NOMO-1 treated with DMSO at 0.1 percent for 48 hours (cell line): Measurements from ENCODE around the gene ANAPC7.
"Not testable (repeated sequence)": the region's sequence is repeated elsewhere in the genome, so short reads cannot be mapped to it uniquely, and the experiment has no call there.

Experiments used
- DNase-seq: peaks from one replicate; lab custom pipeline; 2025; ENCODE audit not compliant: unreplicated experiment; lab: John Stamatoyannopoulos, UW

Gene ANAPC7

DNA sequence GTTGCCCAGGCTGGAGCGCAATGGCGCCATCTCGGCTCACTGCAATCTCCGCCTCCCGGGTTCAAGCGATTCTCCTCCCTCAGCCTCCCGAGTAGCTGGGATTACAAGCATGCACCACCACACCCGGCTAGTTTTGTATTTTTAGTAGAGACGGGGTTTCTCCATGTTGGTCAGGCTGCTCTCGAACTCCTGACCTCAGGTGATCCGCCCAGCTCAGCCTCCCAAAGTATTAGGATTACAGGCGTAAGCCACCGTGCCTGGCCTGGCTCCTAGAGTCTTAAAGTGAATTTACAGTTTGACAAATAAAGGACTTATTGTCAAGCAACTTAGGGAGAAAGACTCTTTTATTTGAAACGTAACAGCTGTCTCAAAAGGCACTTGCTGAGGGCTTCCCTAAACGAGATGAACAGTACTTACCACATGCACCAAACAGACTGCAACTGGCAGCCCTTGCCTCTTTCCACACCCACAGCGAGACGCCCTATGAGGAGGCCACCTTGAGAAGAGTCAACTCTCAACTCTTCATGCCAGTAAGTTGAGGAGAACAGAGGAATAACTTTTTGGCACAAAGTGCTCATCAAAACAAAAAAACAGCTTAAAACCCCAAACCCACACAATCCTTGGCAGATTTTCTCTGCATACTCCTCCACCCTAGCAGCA, 25.2 kb downstream of the ANAPC7 start:
- DNase-seq = not testable (repeated sequence)

GRCh38 chr12:110373962-110374611, 29.4 kb downstream of the ANAPC7 start:
- no peak for DNase-seq

GRCh38 chr12:110373425-110373824, 30.1 kb downstream of the ANAPC7 start:
- DNase-seq = no peak

DNA sequence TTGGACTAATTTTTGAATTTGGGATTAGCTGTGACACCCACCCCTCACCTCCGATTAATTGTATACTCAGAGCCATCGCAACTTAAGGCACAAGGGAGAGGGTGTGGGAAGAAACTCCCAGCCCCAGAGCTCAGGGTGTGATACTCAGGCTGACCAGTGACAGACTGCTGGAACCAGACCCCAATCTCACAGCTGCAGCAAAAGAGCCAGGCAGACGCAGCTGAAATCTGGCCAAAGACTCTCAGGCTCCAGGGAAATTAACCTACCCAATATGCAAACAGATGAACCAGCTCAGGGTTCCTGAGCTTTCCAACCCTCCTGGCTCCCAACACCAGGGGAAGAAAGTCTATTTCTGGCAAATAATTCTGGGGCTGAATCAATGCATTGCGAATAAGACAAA, 30.5 kb downstream of the ANAPC7 start:
- no peak for DNase-seq

DNA sequence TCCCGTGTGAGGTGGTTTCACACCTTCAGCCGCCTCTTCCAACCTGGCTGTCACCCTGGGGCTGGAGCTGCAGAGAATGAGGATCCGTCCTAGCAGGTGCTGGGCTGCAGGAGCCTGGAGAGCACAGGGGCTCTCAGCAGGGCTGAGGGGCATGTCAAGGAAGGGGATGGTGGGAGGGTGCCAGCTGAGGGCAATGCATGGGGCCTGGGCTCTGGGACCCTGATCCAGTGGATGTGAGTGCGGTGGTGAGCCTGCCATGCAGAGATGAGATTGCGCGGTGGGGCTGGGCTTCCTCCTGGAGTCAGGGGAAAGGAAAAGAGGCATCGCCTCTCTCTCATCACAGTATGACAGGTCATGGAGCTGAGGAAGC, 31.5 kb downstream of the ANAPC7 start:
- DNase-seq = no peak

DNA sequence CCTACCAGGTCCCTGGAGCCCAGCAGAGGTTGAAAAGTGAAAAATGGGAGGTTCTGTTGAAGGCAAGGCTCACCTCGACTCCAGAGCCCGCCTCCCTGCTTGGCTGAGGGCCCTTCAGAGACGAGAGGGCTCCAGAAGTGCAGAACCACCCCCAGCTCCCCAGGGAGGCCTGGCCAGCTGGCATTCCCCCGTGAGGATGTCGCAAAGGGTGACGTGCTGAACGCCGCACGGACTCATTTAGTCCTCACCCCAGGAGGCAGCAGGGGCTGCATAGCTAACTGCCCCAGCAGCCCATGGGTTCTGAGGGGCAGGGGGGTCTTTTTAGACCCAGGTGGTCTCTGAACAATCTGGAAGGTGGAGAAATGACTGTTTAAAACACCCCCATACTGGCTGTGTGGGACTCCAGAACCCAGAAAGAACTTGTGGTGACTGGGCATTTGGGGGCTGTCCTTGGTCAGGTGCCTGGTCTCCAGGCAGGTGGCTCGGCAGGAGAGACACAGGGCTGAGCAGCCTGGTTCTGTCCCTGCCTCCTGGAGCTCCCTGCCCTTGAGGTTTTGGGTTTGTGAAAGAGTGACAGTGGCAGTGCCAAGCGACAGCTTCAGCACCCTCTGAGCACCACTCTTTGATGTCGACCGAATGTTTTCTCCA, 32.0 kb downstream of the ANAPC7 start:
- no peak for DNase-seq

GRCh38 chr12:110370732-110371231, 32.7 kb downstream of the ANAPC7 start:
- DNase-seq = no peak

GRCh38 chr12:110369992-110370391, 33.5 kb downstream of the ANAPC7 start:
- no peak for DNase-seq

DNA sequence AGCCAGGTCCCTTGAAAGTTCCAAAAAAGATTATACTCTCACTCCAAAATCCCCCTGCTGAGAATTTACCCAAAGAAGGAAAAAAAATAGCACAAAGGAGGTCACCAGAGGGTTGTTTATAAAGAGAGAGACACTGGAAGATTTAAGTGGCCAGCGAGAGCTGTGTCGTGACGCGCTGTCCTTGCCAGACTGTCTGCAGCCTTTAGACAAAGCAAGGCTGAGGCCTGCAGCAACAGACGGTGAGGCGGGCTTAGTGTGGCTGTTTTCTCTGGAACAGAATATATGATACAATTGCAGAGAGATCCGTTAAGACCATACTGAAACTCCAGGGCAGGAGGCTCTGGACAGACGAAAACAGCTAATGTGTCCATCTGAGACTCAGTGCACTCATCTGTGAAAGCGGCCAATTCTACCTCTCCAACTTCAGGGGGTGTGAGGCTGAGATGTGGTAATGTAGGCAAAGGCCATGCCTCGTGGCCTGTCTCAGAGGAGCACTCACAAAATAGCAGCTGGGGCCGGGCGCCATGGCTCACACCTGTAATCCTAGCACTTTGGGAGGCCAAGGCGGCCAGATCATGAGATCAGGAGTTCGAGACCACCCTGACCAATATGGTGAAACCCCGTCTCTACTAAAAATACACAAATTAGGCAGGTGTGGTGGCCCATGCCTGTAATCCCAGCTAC, 36.2 kb downstream of the ANAPC7 start:
- DNase-seq = no peak

DNA sequence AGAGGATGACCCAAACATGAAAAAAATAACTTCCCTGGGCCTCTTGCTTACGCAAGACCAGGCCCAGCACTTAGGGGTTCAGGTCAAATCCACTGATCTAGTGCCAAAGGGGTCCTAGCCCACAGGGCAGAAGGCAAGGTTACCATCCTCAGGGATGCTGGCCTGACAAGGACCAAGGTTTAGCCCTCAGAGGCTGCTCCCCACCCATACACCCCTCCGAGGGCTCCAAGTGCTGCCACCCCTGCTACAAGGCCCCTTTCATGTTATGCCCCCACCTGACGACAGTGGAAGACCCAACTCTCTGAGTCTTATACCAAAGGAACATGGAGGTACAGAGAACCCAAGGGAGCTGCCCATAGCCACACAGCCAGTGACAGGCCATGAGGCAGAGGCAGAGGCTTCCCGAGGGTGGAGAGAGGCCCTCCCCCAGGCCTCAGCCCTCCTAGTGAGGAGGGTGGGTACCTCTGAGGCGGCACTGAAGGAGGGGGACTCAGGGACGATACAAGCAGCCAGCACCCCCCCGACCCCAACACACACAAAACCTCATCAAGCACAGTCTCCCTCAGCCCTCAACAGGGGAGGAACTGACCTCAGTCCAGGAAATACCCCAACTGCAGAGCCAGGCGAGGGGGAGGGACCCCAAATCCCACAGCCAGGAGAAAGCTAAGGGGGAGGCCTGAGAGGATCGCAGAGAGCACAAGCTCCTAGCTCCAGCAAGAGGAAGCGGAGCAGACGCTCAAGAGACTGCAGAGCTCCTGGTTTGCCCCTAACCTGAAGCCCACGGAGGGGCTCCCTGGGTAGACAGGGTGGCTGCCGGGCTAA, 37.0 kb downstream of the ANAPC7 start:
- no peak for DNase-seq

DNA sequence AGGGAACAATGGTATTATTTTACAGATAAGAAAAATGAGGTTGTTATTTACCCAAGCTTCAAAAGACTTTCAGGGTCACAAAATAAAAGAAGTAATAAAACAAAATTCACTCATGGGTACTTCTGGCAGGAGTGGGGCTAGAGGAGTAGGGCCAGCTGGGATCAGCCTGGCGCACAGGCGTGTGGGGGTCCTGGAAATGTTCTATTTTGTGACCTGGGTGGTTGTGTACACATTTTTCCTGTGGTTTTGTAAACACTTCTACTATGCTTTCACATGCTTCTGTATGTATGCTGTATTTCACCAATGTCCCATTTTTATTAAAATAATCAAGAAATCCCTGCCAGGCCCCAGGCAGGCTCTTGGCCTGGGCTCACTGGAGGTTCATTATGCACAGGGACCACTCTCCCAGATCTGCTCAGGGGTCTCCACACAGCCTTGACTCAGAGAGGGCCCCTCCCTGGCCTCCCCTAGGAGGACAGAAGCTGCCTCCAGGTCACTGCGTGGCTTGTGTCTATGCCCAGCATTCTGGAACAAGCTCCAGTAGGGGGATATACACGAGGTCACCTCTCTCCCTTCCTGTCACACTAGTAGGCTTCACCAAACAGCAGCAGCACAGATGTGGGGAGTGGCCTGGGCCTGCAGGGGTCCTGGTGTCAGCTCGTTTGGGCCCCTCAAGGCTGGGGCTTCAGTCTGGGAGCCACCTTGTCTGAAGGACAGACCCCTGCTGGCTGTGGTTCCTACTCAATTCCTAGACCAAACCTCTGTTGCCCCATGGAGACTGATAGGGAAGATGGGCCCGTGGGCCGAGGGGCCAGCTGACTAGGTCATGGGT, 37.8 kb downstream of the ANAPC7 start:
- no peak for DNase-seq

DNA sequence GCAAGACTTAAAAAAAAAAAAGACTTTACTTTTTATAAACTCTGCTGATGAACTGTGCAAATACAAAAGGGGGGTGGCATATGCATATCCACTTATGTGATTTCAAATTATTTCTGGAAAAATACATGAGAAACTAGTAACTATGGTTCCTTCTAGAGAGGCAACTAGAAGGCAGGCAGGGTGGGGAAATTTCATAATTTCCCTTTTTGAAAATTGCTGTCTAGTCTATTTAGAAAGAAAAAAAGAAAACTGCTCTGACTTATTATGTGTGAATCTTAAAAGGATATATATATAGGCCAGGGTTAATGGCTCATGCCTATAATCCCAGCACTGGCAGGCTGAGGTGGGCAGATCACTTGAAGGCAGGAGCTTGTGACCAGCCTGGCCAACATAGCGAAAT, 42.3 kb downstream of the ANAPC7 start:
- DNase-seq = peak; percentile 25

DNA sequence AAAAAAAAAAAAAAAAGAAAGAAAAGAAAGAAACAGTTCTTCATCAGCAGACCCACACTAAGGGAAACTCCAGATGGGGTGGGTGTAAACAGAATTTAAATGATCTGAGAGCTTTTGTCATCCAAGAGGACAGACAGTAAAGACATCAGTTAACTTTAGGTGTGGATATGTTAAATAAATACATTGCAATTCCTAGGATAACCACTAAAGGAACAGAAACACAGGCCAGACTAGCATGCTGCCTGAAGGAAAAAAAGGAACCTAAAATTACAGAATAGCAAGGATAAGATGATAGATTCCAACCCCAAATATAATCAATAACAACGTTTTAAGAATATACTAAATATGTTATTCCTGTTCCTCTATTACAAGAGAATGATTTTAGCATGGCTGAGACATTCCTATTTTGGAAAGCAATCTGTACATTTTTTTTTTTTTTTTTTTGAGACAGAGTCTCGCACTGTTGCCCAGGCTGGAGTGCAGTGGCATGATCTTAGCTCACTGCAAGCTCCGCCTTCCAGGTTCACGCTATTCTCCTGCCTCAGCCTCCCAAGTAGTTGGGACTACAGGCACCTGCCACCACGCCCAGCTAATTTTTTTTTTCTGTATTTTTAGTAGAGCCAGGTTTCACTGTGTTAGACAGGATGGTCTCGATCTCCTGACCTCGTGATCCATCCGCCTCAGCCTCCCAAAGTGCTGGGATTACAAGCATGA, 45.0 kb downstream of the ANAPC7 start:
- not testable (repeated sequence) for DNase-seq

GRCh38 chr12:110355073-110355472, 48.4 kb downstream of the ANAPC7 start:
- no peak for DNase-seq

- DNase-seq = no peak
Observed at GRCh38 chr12:110354172-110354780, 49.2 kb downstream of the ANAPC7 start.

DNA sequence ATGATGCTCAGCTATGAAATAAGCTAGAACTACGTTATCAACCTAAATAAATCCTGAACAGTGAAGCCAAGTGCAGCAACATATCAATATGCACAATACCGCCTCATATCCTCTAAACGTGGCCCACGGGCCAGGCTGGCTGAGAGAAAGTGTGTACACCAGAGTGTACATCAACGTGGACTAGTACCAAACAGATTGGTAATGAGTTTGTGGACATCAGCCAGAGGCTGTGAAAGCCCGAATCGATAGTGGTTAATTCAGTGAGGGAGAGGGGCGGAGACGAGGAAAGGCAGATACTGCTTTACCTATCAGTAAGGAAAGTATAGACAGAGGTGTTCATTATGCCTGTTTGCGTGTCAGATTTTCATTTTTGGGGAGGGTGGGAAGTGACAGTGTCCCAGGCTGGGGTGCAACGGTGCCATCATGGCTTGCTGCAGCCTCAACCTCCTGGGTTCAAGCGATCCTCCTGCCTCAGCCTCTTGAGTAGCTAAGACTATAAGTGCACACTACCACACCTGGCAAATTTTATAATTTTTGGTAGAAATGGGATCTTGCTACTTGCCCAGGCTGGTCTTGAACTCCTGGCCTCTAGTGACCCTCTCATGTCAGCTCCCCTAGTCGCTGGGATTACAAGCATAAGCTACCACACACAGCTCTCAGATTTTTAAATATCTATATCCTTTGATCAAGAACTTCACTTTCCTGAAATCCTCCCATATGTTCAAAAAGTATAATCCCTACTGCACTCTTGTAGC, 50.1 kb downstream of the ANAPC7 start:
- DNase-seq = no peak

DNA sequence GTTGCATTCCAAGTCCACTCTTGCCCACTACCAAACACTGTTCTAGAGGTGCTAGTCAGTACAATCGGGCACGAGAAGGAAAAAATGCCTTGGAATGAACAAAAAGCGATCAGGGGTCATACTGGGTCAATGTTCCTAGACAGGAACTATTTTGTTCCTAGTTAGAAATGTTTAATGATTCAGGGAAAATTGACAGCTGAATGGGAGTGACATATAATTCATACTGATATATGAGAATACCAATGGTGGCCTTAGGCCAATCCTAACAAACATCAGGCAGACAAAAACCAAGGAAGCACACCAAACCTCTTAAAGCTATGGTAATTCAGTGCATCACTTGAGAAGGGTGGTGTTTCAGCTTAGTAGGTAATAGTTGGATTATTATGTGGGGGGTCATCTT, 51.1 kb downstream of the ANAPC7 start:
- DNase-seq = no peak

DNA sequence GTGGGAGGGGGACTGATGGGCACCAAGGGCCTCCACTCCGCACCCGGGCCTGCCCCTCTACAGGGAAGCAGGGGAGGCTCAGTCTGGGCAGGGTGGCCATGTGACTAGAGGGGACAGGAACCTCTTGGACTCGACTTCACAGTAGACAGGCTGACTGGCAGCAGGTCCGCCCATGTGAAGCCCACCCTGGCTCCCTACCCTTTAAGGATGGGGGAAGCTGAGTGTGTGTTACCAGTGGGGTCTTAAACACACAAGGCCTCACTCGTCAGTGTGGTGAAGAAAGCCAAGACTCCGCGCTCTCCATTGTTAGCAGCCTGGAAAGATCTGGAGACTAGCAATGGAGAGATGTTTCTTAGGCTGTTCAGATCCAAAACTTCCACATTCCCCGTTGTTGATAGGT, 52.4 kb downstream of the ANAPC7 start:
- DNase-seq = no peak
